Heart left ventricle (tissue), 16 donors: Measurements from ENCODE around the gene TMPRSS5. TPM values are rescaled to one million over a fixed set of nuclear protein-coding genes. Genes with fewer than 3 reads are reported as not detected.

Experiments
- ATAC-seq, 4 donors: fragments of 200-7000 bp; cut with Tn5 transposase; one replicate each; pipeline ENCODE4 v1.9.1; 2020 to 2022; ENCODE audit warnings: moderate library complexity in 4 of 4, mild to moderate bottlenecking in 3 of 4, moderate number of reproducible peaks in 1 of 4
- DNase-seq, 5 donors: peaks; one replicate each; pipeline ENCODE4 v3.0.0-alpha.2; 2020
- H3K27ac ChIP-seq, 12 donors: fragments of 200-600 bp; sonication (generic) in 4 of 12; one replicate each; pipeline versions ENCODE4 v1.5.0 to v1.8.0; 2016 to 2022; ENCODE audit warnings: mild to moderate bottlenecking in 2 of 12
- H3K27me3 ChIP-seq, 9 donors: fragments of 200-600 bp; sonication (generic) in 2 of 9; one replicate each; pipeline versions ENCODE4 v1.5.1 to v1.8.0; 2016 to 2022; ENCODE audit warnings: mild to moderate bottlenecking in 3 of 9
- H3K36me3 ChIP-seq, 9 donors: fragments of 200-600 bp; sonication (generic) in 2 of 9; one replicate each; pipeline versions ENCODE4 v1.5.0 to v1.8.0; 2018 to 2022; ENCODE audit warnings: mild to moderate bottlenecking in 2 of 9
- H3K4me1 ChIP-seq, 12 donors: fragments of 200-600 bp; sonication (generic) in 4 of 12; one replicate each; pipeline versions ENCODE4 v1.5.0 to v1.8.0; 2016 to 2022; ENCODE audit warnings: mild to moderate bottlenecking in 3 of 12
- H3K4me3 ChIP-seq, 12 donors: fragments of 200-600 bp; sonication (generic) in 4 of 12; one replicate each; pipeline versions ENCODE4 v1.5.0 to v1.8.0; 2017 to 2022; ENCODE audit warnings: mild to moderate bottlenecking in 9 of 12, moderate library complexity in 4 of 12
- H3K9me3 ChIP-seq, 12 donors: fragments of 200-600 bp; sonication (generic) in 4 of 12; one replicate each; pipeline versions ENCODE4 v1.5.0 to v1.8.0; 2016 to 2022; ENCODE audit warnings: mild to moderate bottlenecking in 1 of 12
- CTCF ChIP-seq, 12 donors: fragments of 200-600 bp; sonication (generic) in 4 of 12; IDR thresholded peaks; one replicate each; pipeline versions ENCODE4 v1.5.0 to v1.8.0; 2018 to 2022; ENCODE audit warnings: antibody characterized with exemption in 12 of 12, mild to moderate bottlenecking in 5 of 12
- POLR2A ChIP-seq, 2 donors: fragments of 450-650 bp; IDR thresholded peaks; one replicate each; pipeline ENCODE4 v1.6.1; 2017; ENCODE audit warnings: antibody characterized with exemption in 2 of 2, mild to moderate bottlenecking in 2 of 2, moderate library complexity in 2 of 2
- WGBS, 4 donors: extraction: QIAGEN DNeasy Blood & Tissue Kit in 2 of 4; methylation state at CpG; one replicate each; pipeline versions ENCODE4 v1.1.5 to v1.1.7; 2013 to 2018; 5-methylcytosine and 5-hydroxymethylcytosine counted together
- intact Hi-C, 10 donors: fragments of 100-400 bp; cut with DNase I; formaldehyde crosslinking; loops; one replicate each; pipeline versions ENCODE4 v1.11.1 to v1.14.2; 2022
- polyA plus RNA-seq, 2 donors: library from polyadenylated mRNA; stranded (reverse); fragments of 200-250 nt; gene quantifications; one replicate each; pipeline ENCODE4 v1.2.3, GENCODE V29; 2013
- total RNA-seq, 9 donors: library from RNA; depleted of rRNA in 2 of 9; stranded (reverse); fragments of >200 nt in 2 of 9; fragmentation: NEBNext Ultra II Directional in 3 of 9; extraction: Animal tissue kit (Norgen Biotek cat#: 25700) in 3 of 9; gene quantifications; one replicate each; pipeline versions ENCODE4 v1.1.0 to v1.2.4, GENCODE V29; 2016 to 2023
- donor health status: ischemic (EF 13 %, LVEDD 7.1; RV severe dilation, severe dysfunction).
- donor health status: healthy with polysubstance abuse.
- donor health status: DM: no; HTN: yes; CAD: no.
- donor health status: DM: no; HTN: no; CAD: no.
- donor health status: ischemic (EF 25% LVEDD 6.9; RV normal size, moderate dysfunction).
- donor health status: ischemic (EF 25% LVEDD 5.7; RV mildly dilated, moderate dysfunction).
- donor health status: healthy.
- donor health status: DM: yes; HTN: yes; CAD: no.
- donor health status: ischemic (EF 35%, LVEDD 5.7; RV mildly dilated, moderate dysfunction).
- donor health status: nonischemic (EF 11% LVEDD 7.7; RV severe dilation, severe dysfunction).
- donor health status: DM: yes; HTN: yes; CAD: no.
- donor health status: PGD.
- donor health status: ischemic (EF 29% LVEDD 5.4; RV normal size, mild dysfunction).
- donor health status: nonischemic (EF 23%, LVEDD 6.1; RV moderate dilation, normal function).

TMPRSS5 gene
- total and polyA plus RNA-seq, 11 donors = 0.15 to 1.2 (median 0.47) TPM; not detected in 1

GRCh38 chr11:113670831-113671215 is 35.3 kb downstream of the TMPRSS5 start:
- 83 to 88% (median 84%) methylated on average over 3 of the region's 3 CpGs for WGBS, 4 donors
- peaks cover 0 to 19% (median 10%) of the 10 kb centered on the region in 12 donors for H3K9me3 ChIP-seq
- DNase-seq (no peak), ATAC-seq (no peak)
- H3K4me3 ChIP-seq = no peak overlapping the region
- no peaks in the 10 kb centered on the region for H3K36me3 ChIP-seq
- peaks cover 0 to 10% (median 0%) of the 10 kb centered on the region in 12 donors for H3K4me1 ChIP-seq
- no peaks in the 10 kb centered on the region for H3K27me3 ChIP-seq
- TF ChIP-seq POLR2A (IDR thresholded peaks at IDR 0.05) (no peak), CTCF (IDR thresholded peaks at IDR 0.05) (no peak)
- intact Hi-C loops = no loop called here
- no peak overlapping the region for H3K27ac ChIP-seq

GRCh38 chr11:113670149-113670830 is 35.8 kb downstream of the TMPRSS5 start:
- no peak overlapping the region for H3K27ac ChIP-seq
- ATAC-seq = no peak

GRCh38 chr11:113668255-113668654 is 37.9 kb downstream of the TMPRSS5 start:
- no peak overlapping the region for H3K27ac ChIP-seq

More at GRCh38 chr11:113670149-113670830, 35.8 kb downstream of the TMPRSS5 start:
- TF ChIP-seq CTCF (IDR thresholded peaks at IDR 0.05) (no peak), POLR2A (IDR thresholded peaks at IDR 0.05) (no peak)
- no peak for DNase-seq
- H3K9me3 ChIP-seq = peaks cover 0 to 20% (median 11%) of the 10 kb centered on the region in 12 donors
- intact Hi-C loops = no loop called here
- peaks cover 0 to 5% (median 0%) of the 10 kb centered on the region in 12 donors for H3K4me1 ChIP-seq
- no peaks in the 10 kb centered on the region for H3K27me3 ChIP-seq
- no peak overlapping the region for H3K4me3 ChIP-seq
- H3K36me3 ChIP-seq = no peaks in the 10 kb centered on the region

GRCh38 chr11:113667801-113668200 is 38.3 kb downstream of the TMPRSS5 start:
- intact Hi-C loops = no loop called here
- Histone ChIP-seq H3K27me3 (no peaks in the 10 kb centered on the region), H3K36me3 (no peaks in the 10 kb centered on the region), H3K9me3 (peaks cover 0 to 20% (median 11%) of the 10 kb centered on the region in 12 donors), H3K27ac (no peak overlapping the region), H3K4me1 (no peaks in the 10 kb centered on the region), H3K4me3 (no peak overlapping the region)
- ATAC-seq (no peak), DNase-seq (no peak)
- 86 to 98% (median 88%) methylated on average over 1 of the region's 1 CpG for WGBS, 4 donors
- no peak for TF ChIP-seq CTCF (IDR thresholded peaks at IDR 0.05)
- no peak for TF ChIP-seq POLR2A (IDR thresholded peaks at IDR 0.05)

More at GRCh38 chr11:113668255-113668654, 37.9 kb downstream of the TMPRSS5 start:
- Histone ChIP-seq H3K27me3 (no peaks in the 10 kb centered on the region), H3K9me3 (peaks cover 0 to 20% (median 11%) of the 10 kb centered on the region in 12 donors), H3K36me3 (no peaks in the 10 kb centered on the region), H3K4me1 (no peaks in the 10 kb centered on the region), H3K4me3 (no peak overlapping the region)
- TF ChIP-seq POLR2A (IDR thresholded peaks at IDR 0.05) (no peak), CTCF (IDR thresholded peaks at IDR 0.05) (no peak)
- DNase-seq (no peak), ATAC-seq (no peak)
- intact Hi-C loops = no loop called here
